Measurements from ENCODE around the gene PAX7. TPM values are rescaled to one million over a fixed set of nuclear protein-coding genes. Genes with fewer than 3 reads are reported as not detected.

The PAX7 gene
- total and polyA plus RNA-seq, 2 experiments from 2014 or later = 0.03 TPM; not detected in 1

DNA sequence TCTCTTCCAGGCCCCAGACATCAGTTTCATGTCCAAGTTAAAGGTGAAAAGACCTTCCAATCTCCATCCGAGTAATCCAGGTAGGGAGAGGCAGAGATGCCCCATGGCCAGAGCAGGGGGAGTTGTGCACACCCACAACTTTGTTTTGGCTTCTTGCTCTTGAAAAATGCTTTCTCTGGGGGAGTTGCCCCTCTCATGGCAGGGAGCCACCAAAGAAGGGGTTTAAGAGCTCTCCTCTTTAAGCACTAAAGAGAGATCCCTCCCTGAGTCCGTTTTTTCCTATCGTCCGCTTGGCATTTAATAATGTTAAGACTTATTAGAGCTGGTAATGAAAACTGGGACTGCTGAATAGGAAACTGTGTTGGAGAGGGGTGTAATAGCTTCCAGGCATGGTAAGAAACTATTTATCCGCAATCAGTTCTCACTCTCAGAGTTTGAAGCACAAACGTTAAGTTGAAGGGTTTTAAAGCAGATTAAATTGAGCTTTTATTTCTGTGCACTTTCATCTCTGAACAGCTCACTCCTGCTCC, 8.3 kb downstream of the PAX7 start:
- peaks cover 100% of the 10 kb centered on the region for H3K27me3 ChIP-seq (ENCODE audit: insufficient read depth)
- H3F3A ChIP-seq (replicated peaks; ENCODE audit: low read depth) = peaks cover 42% of the 10 kb centered on the region
- no peak overlapping the region for H2AFZ ChIP-seq
- no peak for DNase-seq (ENCODE audit: low spot score)
- H3K4me3 ChIP-seq = peak overlapping the region; percentile 25; the same call in 1 of the 2 replicates
- peaks cover 22% of the 10 kb centered on the region for H4K20me1 ChIP-seq (replicated peaks; ENCODE audit: insufficient read depth)
- H3K36me3 ChIP-seq (ENCODE audit: insufficient read depth) = no peaks in the 10 kb centered on the region; the same call in 1 of the 2 replicates
- peak overlapping the region; percentile 68; the same call in 1 of the 3 replicates for H3K4me3 Mint-ChIP-seq
- H3K27ac ChIP-seq (ENCODE audit: low read depth) = no peak overlapping the region
- peaks cover 3% of the 10 kb centered on the region for H3K9me3 Mint-ChIP-seq
- H3K9me2 ChIP-seq (ENCODE audit: insufficient read depth) = no peaks in the 10 kb centered on the region
- H3K4me1 Mint-ChIP-seq = peaks cover 70% of the 10 kb centered on the region
- ATAC-seq = no peak
- TF ChIP-seq EZH2 (IDR thresholded peaks at IDR 0.05; ENCODE audit: low read depth, unreplicated experiment) (peak; percentile 81), CREB1 (CRISPR knock-in tag; IDR thresholded peaks at IDR 0.05; ENCODE audit: low read depth) (no peak)
- no peak overlapping the region for H3K27ac Mint-ChIP-seq
- H3K4me2 ChIP-seq = 0 out of 2 replicates have a peak overlapping the region, but pooled peaks have one; percentile 77
- H3K4me1 ChIP-seq (ENCODE audit: insufficient read depth) = peaks cover 66% of the 10 kb centered on the region
- no peaks in the 10 kb centered on the region; the same call in 2 of the 3 replicates for H3K36me3 Mint-ChIP-seq (ENCODE audit: low read depth)
- no peaks in the 10 kb centered on the region for H3K79me2 ChIP-seq (replicated peaks; ENCODE audit: insufficient read depth)
- H3K27me3 Mint-ChIP-seq (ENCODE audit: insufficient read depth, low read depth, poor library complexity) = peaks cover 99% of the 10 kb centered on the region

DNA sequence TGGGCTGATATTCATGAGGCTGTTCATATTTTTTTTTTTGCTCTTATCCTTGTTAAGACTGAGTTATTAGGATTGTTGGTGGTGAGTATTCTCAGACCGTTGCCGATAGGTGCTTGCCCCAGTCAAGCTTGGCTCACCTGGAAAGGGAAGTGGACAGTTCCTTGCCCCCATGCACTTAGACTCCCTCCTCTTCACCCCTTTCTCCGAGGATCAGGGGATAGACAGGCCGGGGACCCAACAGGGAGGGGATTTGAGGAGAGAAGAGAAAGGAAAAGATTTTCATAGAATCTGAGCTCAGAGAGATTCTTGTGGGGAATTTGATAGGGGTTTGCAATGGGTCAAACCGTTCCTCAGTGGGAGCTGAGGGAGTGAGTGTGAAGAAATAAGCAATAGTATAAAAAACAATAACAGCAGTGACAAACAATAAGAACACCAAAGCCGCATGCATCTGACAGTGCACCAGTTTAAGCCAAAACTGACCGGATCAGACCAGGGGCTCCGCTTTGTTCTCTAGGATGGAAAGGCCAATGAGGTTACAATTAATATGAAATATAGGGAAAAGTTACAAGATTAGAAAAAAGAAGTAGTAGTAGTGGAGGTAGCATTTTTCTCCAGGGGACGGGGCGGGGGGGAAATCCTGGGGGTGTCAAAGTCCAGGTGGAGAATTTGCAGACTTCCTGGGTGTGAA, 8.9 kb downstream of the PAX7 start:
- Histone ChIP-seq H3K27me3 (ENCODE audit: insufficient read depth) (peaks cover 100% of the 10 kb centered on the region), H2AFZ (no peak overlapping the region), H3K4me2 (peak overlapping the region; percentile 77), H3K9me2 (ENCODE audit: insufficient read depth) (no peaks in the 10 kb centered on the region), H3K4me3 (peak overlapping the region; percentile 50), H3K36me3 (ENCODE audit: insufficient read depth) (no peaks in the 10 kb centered on the region; the same call in 1 of the 2 replicates), H3K79me2 (replicated peaks; ENCODE audit: insufficient read depth) (no peaks in the 10 kb centered on the region), H3F3A (replicated peaks; ENCODE audit: low read depth) (peaks cover 48% of the 10 kb centered on the region), H3K27ac (ENCODE audit: low read depth) (no peak overlapping the region), H4K20me1 (replicated peaks; ENCODE audit: insufficient read depth) (peaks cover 26% of the 10 kb centered on the region), H3K4me1 (ENCODE audit: insufficient read depth) (peaks cover 72% of the 10 kb centered on the region)
- TF ChIP-seq EZH2 (IDR thresholded peaks at IDR 0.05; ENCODE audit: low read depth, unreplicated experiment) = peak; percentile 45
- TF ChIP-seq STAT1 (IDR thresholded peaks at IDR 0.05; ENCODE audit: unreplicated experiment) = no peak
- Mint-ChIP-seq H3K36me3 (ENCODE audit: low read depth) (no peaks in the 10 kb centered on the region; the same call in 2 of the 3 replicates), H3K27ac (no peak overlapping the region), H3K9me3 (peaks cover 3% of the 10 kb centered on the region), H3K27me3 (ENCODE audit: insufficient read depth, low read depth, poor library complexity) (peaks cover 99% of the 10 kb centered on the region), H3K4me1 (peaks cover 70% of the 10 kb centered on the region), H3K4me3 (peak overlapping the region; percentile 68)
- no peak for ATAC-seq
- no peak for DNase-seq (ENCODE audit: low spot score)

DNA sequence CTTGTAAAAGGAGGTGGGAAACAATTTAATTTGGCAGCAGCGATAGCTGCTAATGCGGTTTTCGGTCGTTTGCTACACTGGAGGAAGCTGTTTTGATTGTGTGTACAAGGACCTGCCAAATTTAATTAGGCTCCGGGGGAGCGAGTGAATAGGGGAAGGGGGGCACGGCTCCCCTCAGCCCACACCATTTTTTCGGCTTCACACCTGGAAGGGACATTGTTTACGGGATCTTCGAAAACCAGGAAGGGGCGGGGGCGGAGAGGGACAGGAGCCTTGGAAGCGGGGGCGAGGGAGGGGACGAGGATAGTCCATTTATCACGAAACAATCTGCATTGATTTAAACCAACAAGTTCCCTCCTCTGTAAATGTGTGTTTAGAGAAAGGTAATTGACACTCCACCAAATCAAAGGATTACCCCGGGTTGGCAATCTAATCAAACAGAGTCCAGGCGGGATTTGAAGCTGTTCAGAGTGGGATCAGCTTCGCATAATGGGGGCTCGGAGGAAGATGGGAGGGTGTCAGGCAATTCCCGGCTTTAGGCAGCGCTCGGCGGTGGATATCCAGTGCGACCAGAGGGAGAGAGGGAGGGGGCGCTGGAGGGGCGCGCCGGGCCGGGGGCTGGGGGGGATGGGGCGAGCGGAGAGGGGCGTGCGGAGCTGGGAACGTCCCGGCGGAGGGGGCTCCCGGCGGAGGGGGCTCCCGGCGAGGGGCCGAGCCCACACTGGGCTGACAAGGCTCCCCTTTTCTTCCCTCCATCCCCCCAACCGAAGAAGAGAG, 9.8 kb downstream of the PAX7 start:
- DNase-seq (ENCODE audit: low spot score) (peak; percentile 78), ATAC-seq (peak; percentile 4)
- Histone ChIP-seq H4K20me1 (replicated peaks; ENCODE audit: insufficient read depth) (peaks cover 29% of the 10 kb centered on the region), H3K27ac (ENCODE audit: low read depth) (no peak overlapping the region), H3K36me3 (ENCODE audit: insufficient read depth) (no peaks in the 10 kb centered on the region; the same call in 1 of the 2 replicates), H3K4me3 (peak overlapping the region; percentile 50), H3K4me2 (peak overlapping the region; percentile 77), H3K4me1 (ENCODE audit: insufficient read depth) (peaks cover 80% of the 10 kb centered on the region), H3K9me2 (ENCODE audit: insufficient read depth) (no peaks in the 10 kb centered on the region), H3F3A (replicated peaks; ENCODE audit: low read depth) (peaks cover 55% of the 10 kb centered on the region), H2AFZ (no peak overlapping the region), H3K27me3 (ENCODE audit: insufficient read depth) (peaks cover 100% of the 10 kb centered on the region), H3K79me2 (replicated peaks; ENCODE audit: insufficient read depth) (no peaks in the 10 kb centered on the region)
- H3K36me3 Mint-ChIP-seq (ENCODE audit: low read depth) = no peaks in the 10 kb centered on the region; the same call in 2 of the 3 replicates
- TF ChIP-seq ETS1 (IDR thresholded peaks at IDR 0.05) = no peak
- peak; percentile 68 for TF ChIP-seq EZH2 (IDR thresholded peaks at IDR 0.05; ENCODE audit: low read depth, unreplicated experiment)
- no peak for TF ChIP-seq STAT1 (IDR thresholded peaks at IDR 0.05; ENCODE audit: unreplicated experiment)
- 0 out of 2 replicates have a peak, but pooled peaks have one; percentile 12 for TF ChIP-seq CREB1 (CRISPR knock-in tag; IDR thresholded peaks at IDR 0.05; ENCODE audit: low read depth)
- no peak for TF ChIP-seq NANOG (IDR thresholded peaks at IDR 0.05; ENCODE audit: borderline replicate concordance)
- no peak overlapping the region for H3K27ac Mint-ChIP-seq
- peaks cover 99% of the 10 kb centered on the region for H3K27me3 Mint-ChIP-seq (ENCODE audit: insufficient read depth, low read depth, poor library complexity)
- peak overlapping the region; percentile 68 for H3K4me3 Mint-ChIP-seq
- H3K9me3 Mint-ChIP-seq = no peaks in the 10 kb centered on the region; the same call in none of the 3 replicates
- peaks cover 72% of the 10 kb centered on the region for H3K4me1 Mint-ChIP-seq
